Measurements from ENCODE around the gene MRPL48.

Gene MRPL48

GRCh38 chr11:73839123-73839457, 51.4 kb downstream of the MRPL48 start:
- TF ChIP-seq CTCF (IDR thresholded peaks at IDR 0.05; ENCODE audit: low read depth, low read length) = no peak
- H3K4me3 ChIP-seq (ENCODE audit: low read depth, low read length) = no peak overlapping the region

GRCh38 chr11:73851046-73851764, 63.5 kb downstream of the MRPL48 start:
- H3K4me3 ChIP-seq (ENCODE audit: low read depth, low read length) = no peak overlapping the region
- no peak for TF ChIP-seq CTCF (IDR thresholded peaks at IDR 0.05; ENCODE audit: low read depth, low read length)

- no peak overlapping the region for H3K4me3 ChIP-seq (ENCODE audit: low read depth, low read length)
- TF ChIP-seq CTCF (IDR thresholded peaks at IDR 0.05; ENCODE audit: low read depth, low read length) = no peak
Measured at GRCh38 chr11:73852049-73852448, 64.4 kb downstream of the MRPL48 start.

GRCh38 chr11:73854680-73855079, 67.0 kb downstream of the MRPL48 start:
- TF ChIP-seq CTCF (IDR thresholded peaks at IDR 0.05; ENCODE audit: low read depth, low read length) = no peak

GRCh38 chr11:73856031-73856567, 68.4 kb downstream of the MRPL48 start:
- no peak for TF ChIP-seq CTCF (IDR thresholded peaks at IDR 0.05; ENCODE audit: low read depth, low read length)

More at GRCh38 chr11:73854680-73855079, 67.0 kb downstream of the MRPL48 start:
- H3K4me3 ChIP-seq (ENCODE audit: low read depth, low read length) = no peak overlapping the region

GRCh38 chr11:73859671-73860070, 72.0 kb downstream of the MRPL48 start:
- no peak overlapping the region for H3K4me3 ChIP-seq (ENCODE audit: low read depth, low read length)
- TF ChIP-seq CTCF (IDR thresholded peaks at IDR 0.05; ENCODE audit: low read depth, low read length) = no peak

More at GRCh38 chr11:73856031-73856567, 68.4 kb downstream of the MRPL48 start:
- no peak overlapping the region for H3K4me3 ChIP-seq (ENCODE audit: low read depth, low read length)

- no peak for TF ChIP-seq CTCF (IDR thresholded peaks at IDR 0.05; ENCODE audit: low read depth, low read length)
- H3K4me3 ChIP-seq (ENCODE audit: low read depth, low read length) = no peak overlapping the region
Measured at GRCh38 chr11:73860202-73860601, 72.5 kb downstream of the MRPL48 start.

All from WI38 (cell line).